DMS114 treated with DMSO at 0.1 percent for 48 hours (cell line): ENCODE results near the gene TMEM222.
A peak's percentile ranks its signal among the peaks of the same experiment; 100 is the strongest.

Experiments
- DNase-seq: peaks from one replicate; lab custom pipeline; 2025; ENCODE audit not compliant: unreplicated experiment; lab: John Stamatoyannopoulos, UW

The TMEM222 gene

DNA sequence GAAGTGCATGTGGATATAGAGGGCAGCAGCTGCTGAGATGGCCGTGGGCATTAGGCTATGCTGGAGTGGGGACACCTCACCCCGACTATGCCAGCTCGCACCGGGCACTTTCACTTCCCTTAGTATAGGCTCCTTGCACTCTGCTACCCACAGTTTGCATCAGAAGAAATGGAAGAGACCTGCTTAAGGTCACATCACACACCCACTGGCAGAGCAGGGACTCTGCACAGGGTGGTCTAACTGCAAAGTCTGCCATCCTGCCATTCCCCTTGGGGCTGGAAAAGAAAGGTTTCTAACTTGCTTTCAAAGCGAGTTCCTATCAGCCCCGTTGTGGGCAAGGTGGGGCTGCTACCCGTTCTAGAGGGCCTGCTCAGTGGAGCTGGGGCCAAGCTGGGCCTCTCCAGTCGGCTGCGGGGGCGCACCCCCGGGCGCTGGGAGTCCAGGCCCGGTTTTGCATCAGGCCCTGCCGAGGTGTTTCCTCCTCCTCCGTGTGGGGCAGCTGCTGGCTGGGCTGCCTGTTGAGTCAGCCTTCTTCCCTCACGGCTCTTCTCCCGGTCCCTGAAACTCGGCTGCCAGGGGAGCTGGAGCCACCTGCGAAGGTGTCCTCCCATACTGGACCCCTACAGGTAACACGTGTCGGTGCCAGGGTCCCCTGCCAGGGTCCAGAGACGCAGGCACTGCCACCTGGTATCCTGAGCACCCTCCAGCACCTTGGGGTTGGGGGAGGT is 19.7 kb downstream of the TMEM222 start, which contains the start of gene SYTL1:
TSS of gene SYTL1 (plus strand) at position 498 of the 728 bp plus-strand sequence. CDS start 3,313 bp downstream, outside the sequence.
- DNase-seq, result no peak

DNA sequence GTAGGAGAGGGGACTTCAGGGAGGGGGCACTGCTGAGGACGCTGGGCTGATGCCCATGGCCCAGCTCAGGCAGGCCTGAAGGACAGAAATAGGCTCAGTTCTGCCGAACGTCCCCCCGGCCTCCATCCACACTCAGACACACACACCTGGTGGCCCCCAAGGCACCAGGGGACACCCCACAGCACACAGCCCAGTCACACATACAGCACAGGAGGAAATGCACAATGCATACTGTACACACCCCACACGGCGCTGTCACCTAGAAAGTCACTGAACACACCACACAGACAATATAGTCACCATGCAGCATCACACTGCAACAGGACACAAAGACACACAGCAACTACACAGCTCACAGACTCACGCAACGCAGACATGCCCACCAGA is 20.4 kb downstream of the TMEM222 start:
- no peak for DNase-seq

DNA sequence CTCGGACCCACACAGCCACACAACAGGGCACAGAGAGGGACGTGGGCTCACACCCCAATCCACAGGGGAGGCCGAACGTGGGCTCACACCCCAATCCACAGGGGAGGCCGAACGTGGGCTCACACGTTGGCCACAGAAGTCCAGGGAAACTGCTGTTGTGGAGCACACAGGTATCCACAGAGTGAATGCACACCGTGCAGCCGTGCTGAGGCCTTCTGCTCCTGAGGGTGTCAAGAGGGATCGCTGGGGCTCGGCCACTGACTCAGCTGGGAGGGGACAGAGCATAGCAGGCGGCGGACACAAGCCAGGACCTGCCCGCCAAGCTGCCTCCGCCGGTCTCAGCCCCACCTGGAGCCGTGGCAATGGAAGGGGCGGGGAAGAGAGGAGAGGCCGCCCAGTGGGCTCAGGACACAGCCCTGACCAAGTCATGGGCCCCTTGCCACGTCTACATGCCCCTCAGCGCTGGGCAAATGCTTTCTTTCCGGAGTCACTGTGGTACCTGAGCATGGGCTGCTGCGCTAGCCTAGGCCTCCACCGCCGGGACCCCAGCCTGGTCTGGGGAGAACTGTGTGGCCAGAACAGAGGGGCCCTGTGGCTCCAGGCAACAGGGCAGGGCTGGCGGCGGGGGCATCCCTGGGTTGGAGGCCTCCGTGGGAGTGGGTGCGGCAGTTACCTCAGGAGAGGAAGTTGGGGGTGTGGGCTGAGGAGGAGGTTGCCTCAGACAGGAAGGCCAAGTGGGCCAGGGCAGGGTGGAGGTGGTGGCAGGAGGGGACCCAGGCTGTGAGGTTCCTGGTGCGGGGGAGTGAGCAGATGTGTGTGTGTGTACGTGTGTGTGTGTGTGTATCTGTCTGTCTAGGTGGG is 21.0 kb downstream of the TMEM222 start:
- no peak for DNase-seq

DNA sequence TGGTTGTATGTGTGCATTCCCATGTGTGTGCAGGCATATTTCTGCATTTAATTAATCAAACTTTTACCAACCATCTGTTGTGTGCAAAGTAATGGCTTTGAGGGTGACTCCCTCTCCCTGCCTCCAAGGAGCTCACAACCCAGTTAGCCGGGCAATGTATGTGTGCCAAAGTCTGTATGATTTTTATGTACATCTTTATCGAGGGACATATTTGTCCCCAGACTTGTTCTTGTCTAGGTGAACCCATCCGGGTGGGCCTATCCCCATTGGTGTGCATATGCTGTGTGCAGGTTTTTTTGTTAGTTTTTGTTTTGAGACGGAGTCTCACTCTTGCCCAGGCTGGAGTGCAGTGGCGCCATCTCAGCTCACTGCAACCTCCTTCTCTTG is 21.7 kb downstream of the TMEM222 start:
- DNase-seq, result no peak

DNA sequence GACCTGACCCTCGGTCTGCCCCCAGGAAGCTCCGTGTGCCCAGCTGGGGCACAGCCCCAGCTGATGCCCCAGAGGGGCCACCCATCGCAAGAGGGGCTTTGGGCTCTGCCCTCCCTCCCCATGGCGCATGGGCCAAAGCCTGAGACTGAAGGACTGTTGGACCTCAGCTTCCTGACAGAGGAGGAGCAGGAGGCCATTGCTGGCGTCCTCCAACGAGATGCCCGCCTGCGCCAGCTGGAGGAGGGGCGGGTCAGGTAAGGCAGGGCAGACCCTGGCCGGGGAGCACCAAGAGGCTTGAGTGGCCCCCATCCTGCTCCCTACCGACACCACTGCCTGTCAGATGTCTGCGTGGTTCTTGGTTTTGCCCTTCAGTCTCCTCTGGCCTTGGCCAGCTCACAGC is 23.3 kb downstream of the TMEM222 start:
- no peak for DNase-seq

DNA sequence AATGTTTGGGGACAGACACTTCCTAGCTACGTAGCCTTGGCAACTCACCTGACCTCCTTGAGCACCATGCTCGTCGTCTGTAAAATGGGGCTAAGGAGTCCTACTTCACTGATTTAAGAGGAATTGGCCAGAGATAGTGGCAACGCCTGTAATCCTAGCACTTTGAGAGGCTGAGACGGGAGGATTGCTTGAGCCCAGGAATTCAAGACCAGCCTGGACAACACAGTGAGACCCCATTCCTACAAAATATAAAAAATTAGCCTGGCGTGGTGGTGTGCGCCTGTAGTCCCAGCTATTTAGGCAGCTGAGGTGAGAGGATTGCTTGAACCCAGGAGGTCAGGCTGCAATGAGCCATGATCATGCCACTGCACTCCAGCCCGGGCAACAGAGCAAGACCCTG is 24.4 kb downstream of the TMEM222 start:
- DNase-seq, result no peak

DNA sequence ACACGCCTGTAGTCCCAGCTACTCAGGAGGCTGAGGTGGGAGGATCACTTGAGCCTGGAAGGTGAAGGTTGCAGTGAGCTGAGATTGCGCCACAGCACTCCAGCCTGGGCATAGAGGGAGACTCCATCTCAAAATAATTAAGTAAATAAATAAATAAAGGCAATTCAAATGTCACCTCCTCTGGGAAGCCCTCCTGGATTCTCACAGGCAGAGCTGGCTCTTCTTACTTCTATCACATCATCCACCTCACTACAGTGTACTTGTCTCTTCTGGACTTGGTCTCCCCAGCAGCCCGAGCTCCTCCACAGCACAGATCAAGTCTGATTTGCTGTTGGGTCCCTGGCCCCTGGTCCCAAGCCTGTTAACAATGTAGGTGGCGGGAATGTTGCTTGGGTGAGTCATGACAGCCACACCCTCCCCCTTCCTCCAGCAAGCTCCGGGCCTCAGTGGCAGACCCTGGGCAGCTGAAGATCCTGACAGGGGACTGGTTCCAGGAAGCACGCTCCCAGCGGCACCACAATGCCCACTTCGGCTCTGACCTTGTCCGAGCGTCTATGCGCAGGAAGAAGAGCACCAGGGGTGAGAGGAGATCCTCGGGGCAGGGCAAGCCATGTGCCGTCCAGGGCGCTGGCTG is 25.1 kb downstream of the TMEM222 start:
- no peak for DNase-seq

DNA sequence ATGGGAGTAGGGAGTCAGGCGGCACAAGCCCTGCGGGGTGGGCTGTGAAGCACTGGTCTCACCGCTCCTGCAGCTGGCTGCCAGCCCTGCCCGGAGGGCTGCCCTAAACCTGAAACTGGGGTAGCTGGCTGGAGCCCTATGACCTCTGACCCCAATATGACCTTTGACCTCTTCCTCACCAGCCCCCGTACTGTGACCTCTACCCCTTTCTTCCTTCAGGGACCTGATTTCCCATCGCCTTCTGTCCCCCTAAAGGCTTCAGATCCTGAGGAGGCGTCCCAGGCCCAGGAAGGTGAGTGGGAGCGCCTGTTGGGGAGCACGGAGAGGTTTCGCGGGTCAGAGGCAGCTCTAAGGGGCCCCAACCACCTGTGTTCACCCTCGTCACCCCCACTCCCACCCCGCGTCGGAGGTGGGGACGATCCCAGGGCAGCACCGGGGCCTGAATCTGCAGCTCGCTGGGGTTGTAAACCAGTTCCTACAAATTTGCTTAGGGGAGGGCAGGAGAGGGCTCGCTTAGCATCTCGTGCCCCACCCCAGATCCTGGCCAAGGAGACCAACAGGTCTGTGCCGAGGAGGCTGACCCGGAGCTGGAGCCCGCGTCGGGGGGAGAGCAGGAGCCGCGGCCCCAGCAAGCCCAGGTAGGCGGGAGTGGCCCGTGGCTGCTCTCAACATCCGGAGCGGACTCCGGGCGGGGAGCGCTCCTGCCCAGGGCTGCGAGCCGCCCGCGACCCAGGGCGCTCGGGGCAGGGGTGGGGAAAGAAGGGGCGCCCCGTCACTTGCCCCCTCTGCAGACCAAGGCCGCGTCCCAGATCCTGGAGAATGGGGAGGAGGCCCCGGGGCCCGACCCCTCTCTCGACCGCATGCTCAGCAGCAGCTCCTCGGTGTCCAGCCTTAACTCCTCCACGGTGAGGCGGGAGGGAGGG is 27.2 kb downstream of the TMEM222 start:
- DNase-seq, result no peak

DNA sequence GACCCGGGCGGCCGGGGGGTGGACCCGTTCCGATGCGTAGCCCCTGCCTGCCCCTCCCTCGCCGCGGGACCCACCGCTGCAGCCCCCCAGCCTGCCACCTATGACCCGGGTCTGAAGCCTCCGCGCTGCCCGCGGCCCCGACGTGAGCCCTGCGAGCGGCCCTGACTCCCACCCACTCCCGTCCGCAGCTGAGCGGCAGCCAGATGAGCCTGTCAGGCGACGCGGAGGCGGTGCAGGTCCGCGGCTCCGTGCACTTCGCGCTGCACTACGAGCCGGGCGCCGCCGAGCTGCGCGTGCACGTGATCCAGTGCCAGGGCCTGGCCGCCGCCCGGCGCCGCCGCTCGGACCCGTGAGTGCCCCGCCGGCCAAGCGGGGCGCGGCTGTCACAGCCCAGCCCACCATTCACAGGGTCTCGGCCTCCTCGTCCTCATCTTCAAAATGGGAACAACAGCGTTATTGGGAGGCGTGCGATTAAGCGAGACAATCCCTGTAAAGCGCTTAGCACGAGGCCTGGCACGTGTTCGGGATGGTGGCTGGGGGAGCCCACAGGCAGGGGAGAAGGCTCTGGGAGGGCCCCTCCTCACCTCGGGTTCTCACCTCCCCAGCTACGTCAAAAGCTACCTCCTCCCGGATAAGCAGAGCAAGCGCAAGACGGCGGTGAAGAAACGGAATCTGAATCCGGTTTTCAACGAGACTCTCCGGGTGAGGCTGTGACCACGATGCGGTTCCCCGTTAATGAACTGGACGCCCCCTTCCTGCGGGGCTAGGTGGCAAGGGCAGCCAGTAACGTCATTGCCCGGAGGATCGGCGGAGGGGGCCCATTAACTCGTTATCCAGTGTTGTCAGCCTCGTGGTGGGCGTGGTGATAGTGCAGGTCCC is 28.1 kb downstream of the TMEM222 start:
- DNase-seq, result no peak

DNA sequence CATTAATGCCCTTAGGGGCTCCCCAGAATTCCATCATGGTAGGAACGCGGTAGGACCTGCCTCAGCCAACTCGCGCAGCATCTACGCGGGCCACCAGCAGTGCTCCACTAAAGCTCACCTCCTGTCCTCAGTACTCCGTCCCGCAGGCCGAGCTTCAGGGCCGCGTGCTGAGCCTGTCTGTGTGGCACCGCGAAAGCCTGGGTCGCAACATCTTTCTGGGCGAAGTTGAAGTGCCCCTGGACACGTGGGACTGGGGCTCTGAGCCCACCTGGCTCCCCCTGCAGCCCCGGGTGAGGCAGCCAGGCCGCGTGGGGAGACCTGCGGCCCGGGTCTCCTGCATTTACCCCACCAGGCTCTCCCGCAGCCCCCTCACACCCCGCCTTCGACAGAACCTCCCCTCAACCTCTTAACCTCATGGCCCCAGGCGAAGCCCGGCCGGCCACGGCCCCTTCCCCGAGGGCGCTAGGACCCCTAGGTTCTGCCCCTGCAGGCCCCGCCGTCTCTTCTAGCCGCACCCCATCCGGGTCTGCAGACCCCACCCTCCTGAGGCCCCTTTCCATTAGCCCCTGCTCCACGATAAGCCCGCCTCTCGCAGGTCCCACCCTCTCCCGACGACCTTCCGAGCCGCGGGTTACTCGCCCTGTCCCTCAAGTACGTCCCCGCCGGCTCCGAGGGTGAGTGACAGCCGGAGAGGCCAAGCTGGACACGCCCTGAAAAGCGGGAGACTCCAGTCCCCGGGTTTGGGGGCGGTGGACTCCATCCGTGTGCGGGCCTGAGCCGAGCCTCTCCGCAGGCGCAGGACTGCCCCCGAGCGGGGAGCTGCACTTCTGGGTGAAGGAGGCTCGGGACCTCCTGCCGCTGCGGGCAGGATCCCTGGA is 28.9 kb downstream of the TMEM222 start:
- no peak for DNase-seq

DNA sequence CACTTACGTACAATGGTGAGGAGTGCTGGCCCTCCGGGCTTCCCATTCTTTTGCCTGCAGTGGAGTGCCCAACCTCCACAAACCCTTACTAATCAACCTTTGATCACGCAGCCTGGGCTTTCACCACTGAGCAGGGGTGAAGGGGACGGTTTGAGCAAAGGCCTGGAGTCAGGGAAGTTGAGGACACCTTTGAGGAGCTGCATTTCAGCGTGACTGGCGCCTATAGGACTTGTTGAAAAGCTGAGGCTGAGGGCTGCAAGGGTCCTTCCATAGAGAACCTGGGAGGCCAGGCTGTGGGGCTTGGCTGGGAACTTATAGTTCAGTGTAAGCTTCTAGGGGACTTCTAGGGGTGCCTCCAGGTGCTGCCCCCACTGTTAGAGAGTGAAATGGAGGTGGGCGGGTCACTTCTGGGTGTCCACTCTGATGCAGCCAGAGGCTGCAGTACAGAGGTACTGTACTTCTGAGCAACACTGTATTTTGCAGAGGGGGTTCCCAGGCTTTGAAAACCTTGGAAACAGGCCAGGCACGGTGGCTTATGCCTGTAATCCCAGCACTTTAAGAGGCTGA is 29.7 kb downstream of the TMEM222 start:
- no peak for DNase-seq

DNA sequence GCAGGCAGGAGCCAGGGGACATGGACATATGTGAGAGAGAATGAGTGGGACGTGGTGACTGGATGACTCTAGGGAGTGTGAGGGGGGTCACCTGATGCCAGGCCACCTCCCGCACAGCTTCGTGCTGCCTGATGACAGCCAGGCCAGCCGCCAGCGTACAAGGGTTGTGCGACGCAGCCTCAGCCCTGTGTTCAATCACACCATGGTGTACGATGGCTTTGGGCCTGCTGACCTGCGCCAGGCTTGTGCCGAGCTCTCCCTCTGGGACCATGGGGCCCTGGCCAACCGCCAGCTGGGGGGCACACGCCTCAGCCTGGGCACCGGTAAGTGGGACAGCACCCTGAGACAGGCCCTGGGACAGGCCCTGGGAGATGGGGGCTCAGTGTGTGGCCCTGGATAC is 31.2 kb downstream of the TMEM222 start:
- no peak for DNase-seq

DNA sequence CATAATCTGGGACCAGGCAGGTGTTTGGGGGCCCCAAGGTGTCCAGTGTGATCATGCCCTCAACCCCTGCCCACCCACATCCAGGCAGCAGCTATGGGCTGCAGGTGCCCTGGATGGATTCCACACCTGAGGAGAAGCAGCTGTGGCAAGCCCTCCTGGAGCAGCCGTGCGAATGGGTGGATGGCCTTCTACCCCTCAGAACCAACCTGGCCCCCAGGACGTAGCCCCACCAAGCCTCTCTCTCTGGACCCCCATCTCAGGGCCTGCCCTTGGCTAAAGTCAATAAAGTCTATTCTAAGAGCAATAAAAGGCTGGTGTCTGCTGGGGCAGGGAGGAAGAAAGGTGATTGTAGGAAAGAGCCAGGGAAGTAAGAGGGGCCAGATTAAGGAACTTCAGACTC is 31.7 kb downstream of the TMEM222 start:
- no peak for DNase-seq

DNA sequence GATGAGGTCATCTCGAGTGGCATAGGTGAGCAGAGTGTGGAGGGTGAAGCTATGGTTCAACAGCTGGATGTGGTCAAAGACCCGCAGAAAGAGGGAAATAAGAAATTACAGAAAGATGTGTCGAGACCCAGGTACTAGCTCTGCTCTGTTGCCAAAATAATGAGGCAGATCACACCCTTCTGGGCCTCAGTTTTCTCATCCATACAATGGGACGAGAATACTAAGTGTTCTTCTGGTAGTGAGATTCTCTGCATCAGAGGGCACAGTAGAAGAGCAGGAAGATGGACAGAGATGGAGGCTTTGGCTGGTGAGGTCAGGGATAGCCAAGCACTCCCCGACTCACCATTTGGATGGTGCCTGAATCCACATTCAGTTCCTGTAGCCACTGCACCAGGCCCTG is 33.7 kb downstream of the TMEM222 start:
- no peak for DNase-seq

DNA sequence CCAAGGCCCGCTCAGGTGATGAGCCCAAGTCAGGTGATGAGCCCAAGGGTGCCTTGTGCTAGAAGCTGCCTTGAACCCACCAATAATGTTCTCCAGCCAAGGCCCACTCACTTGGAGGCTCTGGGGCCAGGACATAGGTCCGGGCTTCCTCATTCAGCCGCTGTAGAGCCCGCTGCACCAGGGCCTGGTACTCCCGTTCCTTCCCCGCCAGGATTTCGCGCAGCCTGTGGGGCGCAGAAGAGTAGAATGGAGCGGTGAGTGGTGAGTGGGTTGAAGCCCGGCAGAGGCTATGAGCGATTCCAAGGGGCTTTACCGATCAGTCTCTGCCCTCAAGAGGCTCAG is 34.3 kb downstream of the TMEM222 start:
- DNase-seq, result no peak

DNA sequence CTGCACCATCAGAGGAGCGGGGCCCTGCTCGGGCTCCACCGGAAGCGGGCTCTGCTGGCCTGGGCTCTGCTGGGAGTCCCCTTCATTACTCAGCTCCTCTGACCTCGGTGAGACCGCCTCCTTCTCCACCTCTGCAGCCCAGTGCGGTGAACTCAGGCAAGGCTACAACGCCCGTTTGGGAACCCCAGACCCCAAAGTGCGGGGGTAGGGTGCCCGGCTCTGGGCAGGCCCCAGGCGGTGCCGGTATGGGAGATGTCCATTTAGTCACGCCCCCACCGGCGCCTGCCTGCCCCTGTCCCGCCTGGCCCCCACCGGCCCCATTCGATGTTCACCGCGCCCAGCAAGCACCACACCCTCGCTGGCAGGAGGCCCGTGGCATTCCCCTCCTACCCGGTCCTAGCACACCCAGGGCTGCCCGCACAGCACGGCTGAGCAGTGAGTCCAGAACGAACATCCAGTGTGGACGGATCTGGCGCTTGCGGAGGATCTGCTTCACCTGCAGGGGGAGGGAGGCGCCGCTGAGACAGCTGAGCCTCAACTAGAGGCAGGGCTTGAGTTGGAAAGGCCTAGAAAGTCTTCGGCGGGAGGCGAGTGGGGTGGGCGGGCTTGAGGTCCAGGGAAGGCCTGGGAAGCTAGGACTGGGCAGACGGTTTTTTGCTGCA is 34.8 kb downstream of the TMEM222 start:
- DNase-seq, result no peak

DNA sequence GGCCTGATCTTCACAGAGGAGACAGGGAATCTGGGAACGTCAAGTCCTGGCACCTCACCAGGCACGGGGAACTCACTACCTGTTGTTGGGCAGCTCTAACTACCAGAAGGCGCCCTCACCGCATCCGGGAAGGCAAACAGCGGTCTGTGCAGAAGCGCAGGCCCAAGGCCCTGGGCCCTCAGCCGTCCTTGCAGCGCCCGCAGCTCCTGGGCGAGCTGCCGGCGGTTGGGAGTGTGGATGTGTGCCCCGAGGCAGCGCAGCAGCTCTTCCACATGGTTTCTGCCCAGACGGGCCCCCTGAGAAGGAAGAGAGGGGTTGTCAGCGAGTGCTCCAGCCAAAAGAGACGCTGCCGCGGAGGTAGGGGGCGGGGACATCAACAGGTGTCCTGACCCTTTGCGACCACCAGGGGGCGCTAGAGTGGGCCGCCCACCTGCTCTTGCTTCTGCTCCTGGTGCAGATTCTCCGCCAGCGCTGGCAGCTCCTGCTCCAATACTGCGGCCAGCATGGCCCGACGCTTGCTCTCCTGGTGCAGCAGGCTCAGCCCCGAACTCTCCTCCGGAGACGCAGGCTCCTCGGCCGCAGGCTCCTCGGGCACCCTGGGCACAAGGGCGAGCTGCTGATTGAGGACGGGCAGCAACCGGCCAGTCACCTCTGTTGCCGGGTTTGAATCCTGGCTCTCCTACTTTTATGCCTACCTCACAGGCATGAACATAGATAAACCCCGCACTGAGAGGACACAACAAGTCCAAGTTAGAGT is 35.5 kb downstream of the TMEM222 start:
- peak; percentile 14 for DNase-seq
